HEK293 (cell line): Measurements from ENCODE around the gene ERCC6.

ENCODE experiments used
- BCL6B ChIP-seq: fragments of 450-650 bp; formaldehyde crosslinking; IDR thresholded peaks from 2 replicates; pipeline ENCODE4 v1.5.1; 2017; ENCODE audit warnings: missing biosample characterization, missing genetic modification characterization
- CTCF ChIP-seq: fragments of 450-650 bp; formaldehyde crosslinking; IDR thresholded peaks from 2 replicates; pipeline ENCODE4 v1.5.1; 2016; ENCODE audit warnings: missing biosample characterization, missing genetic modification characterization
- GLIS1 ChIP-seq: fragments of 450-650 bp; formaldehyde crosslinking; IDR thresholded peaks from 2 replicates; pipeline ENCODE4 v1.5.1; 2016; ENCODE audit warnings: missing biosample characterization, missing genetic modification characterization
- PBX3 ChIP-seq: sonication (generic); formaldehyde crosslinking; IDR thresholded peaks from 2 replicates; pipeline ENCODE4 v1.8.1; 2022; ENCODE audit warnings: mild to moderate bottlenecking, moderate library complexity, missing genetic modification reagents
- ZNF140 ChIP-seq: fragments of 450-650 bp; formaldehyde crosslinking; IDR thresholded peaks from 2 replicates; pipeline ENCODE4 v1.5.1; 2016; ENCODE audit warnings: missing biosample characterization, missing genetic modification characterization
- ZNF24 ChIP-seq: fragments of 450-650 bp; formaldehyde crosslinking; IDR thresholded peaks from 2 replicates; pipeline ENCODE4 v1.5.1; 2016; ENCODE audit warnings: missing biosample characterization, missing genetic modification characterization
- ZNF585B ChIP-seq: fragments of 450-650 bp; formaldehyde crosslinking; IDR thresholded peaks from 2 replicates; pipeline ENCODE4 v1.5.1; 2016; ENCODE audit warnings: missing biosample characterization, missing genetic modification characterization
- ZNF747 ChIP-seq: fragments of 450-650 bp; formaldehyde crosslinking; IDR thresholded peaks from 2 replicates; pipeline ENCODE4 v1.5.1; 2016; ENCODE audit warnings: missing biosample characterization, missing genetic modification characterization

GRCh38 chr10:49518982-49519578 is 19.8 kb downstream of the ERCC6 start:
- no peak for TF ChIP-seq ZNF140 (tag by site-specific recombination)
- TF ChIP-seq ZNF585B (tag by site-specific recombination) = no peak
- TF ChIP-seq ZNF24 (tag by site-specific recombination) = no peak
- TF ChIP-seq CTCF (tag by site-specific recombination) = no peak
- no peak for TF ChIP-seq BCL6B (tag by site-specific recombination)
- no peak for TF ChIP-seq PBX3
- TF ChIP-seq ZNF747 (tag by site-specific recombination) = no peak
- no peak for TF ChIP-seq GLIS1 (tag by site-specific recombination)
